ENCODE measurements around the gene ARHGEF28.

The ARHGEF28 gene

DNA sequence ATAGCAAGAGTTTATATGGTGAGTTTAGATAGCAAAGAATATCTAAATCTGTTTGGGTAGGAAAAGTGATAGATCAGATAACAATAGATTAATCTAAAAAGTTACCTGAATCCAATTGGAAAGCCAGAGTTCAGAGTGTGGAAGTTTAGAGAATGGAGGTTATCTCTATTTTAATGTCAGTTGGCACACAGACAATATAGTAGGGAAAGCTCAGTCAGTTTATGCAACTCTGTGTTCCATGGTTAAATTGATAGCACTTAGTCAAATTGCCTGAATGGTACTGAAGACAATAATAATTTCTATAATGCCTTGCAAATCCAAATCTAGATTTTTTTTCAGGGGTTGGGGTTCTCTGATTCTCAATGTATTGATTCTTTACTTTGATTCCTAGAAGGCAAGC lies 77.0 kb downstream of the ARHGEF28 start:
- FAIRE-seq = no peak
- DNase-seq (ENCODE audit: insufficient read length) = no peak
- TF ChIP-seq POLR2AphosphoS5 (IDR thresholded peaks at IDR 0.05; ENCODE audit: low read depth, low read length) (no peak), TAF1 (IDR thresholded peaks at IDR 0.05; ENCODE audit: borderline replicate concordance, low read depth, low read length) (no peak), POLR2A (IDR thresholded peaks at IDR 0.05; ENCODE audit: low read depth, low read length) (no peak)

DNA sequence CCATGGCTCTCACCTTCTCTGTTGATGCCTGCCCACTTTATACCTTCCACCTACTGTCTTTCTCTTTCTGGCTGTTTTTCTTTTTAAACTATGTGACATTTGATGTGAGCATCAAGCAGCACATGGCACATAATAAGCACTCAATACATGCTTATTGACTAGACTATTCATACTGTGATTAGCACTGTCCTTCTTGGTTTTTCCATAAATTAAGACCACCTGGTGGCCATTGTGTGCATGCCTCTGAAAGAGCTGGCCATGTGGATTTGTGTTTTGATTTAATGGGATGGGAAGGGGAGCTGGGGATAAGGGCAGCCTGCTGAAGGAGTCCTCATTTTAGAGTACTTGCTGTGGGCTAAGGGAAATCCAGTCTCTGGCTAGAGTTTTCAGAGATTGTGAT lies 79.4 kb downstream of the ARHGEF28 start:
- DNase-seq (ENCODE audit: insufficient read length) (no peak), FAIRE-seq (no peak)
- TF ChIP-seq TAF1 (IDR thresholded peaks at IDR 0.05; ENCODE audit: borderline replicate concordance, low read depth, low read length) (no peak), POLR2AphosphoS5 (IDR thresholded peaks at IDR 0.05; ENCODE audit: low read depth, low read length) (no peak), POLR2A (IDR thresholded peaks at IDR 0.05; ENCODE audit: low read depth, low read length) (no peak)

GRCh38 chr5:73706963-73707362 lies 81.0 kb downstream of the ARHGEF28 start:
- TF ChIP-seq POLR2A (IDR thresholded peaks at IDR 0.05; ENCODE audit: low read depth, low read length) (no peak), POLR2AphosphoS5 (IDR thresholded peaks at IDR 0.05; ENCODE audit: low read depth, low read length) (no peak), TAF1 (IDR thresholded peaks at IDR 0.05; ENCODE audit: borderline replicate concordance, low read depth, low read length) (no peak)
- no peak for FAIRE-seq
- DNase-seq (ENCODE audit: insufficient read length) = no peak

- no peak for TF ChIP-seq POLR2AphosphoS5 (IDR thresholded peaks at IDR 0.05; ENCODE audit: low read depth, low read length)
- no peak for TF ChIP-seq POLR2A (IDR thresholded peaks at IDR 0.05; ENCODE audit: low read depth, low read length)
- no peak for TF ChIP-seq TAF1 (IDR thresholded peaks at IDR 0.05; ENCODE audit: borderline replicate concordance, low read depth, low read length)
- no peak for FAIRE-seq
- DNase-seq (ENCODE audit: insufficient read length) = no peak
Observed at GRCh38 chr5:73709536-73710129, 83.6 kb downstream of the ARHGEF28 start.

DNA sequence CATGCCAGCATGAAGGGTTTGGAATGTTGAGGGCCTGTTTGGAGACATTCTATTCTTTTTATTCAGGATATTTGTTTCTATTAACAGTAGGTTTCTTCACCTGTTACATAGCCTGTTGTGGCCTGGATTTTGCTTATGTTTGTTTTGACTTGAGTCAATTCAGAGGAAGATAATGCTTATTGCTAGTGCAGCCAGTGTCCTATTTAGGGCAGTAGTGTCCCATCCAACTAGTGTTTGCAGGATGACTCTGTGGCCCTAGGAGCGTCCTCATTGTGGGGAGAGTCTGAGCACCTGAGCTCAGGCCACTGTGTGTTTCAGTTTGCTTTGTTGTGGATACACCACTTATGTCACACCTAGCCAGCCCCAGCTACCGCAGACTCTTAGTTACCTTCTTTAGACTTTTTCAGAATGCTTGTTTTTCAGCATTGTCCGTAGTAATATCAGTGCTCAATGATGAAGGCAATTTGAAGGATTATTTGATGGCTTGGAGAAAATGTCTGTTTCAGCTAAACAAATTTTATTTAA lies 90.3 kb downstream of the ARHGEF28 start:
- no peak for TF ChIP-seq TAF1 (IDR thresholded peaks at IDR 0.05; ENCODE audit: borderline replicate concordance, low read depth, low read length)
- TF ChIP-seq POLR2A (IDR thresholded peaks at IDR 0.05; ENCODE audit: low read depth, low read length) = no peak
- no peak for TF ChIP-seq POLR2AphosphoS5 (IDR thresholded peaks at IDR 0.05; ENCODE audit: low read depth, low read length)
- DNase-seq (ENCODE audit: insufficient read length) = no peak
- no peak for FAIRE-seq

- no peak for TF ChIP-seq POLR2A (IDR thresholded peaks at IDR 0.05; ENCODE audit: low read depth, low read length)
- no peak for TF ChIP-seq TAF1 (IDR thresholded peaks at IDR 0.05; ENCODE audit: borderline replicate concordance, low read depth, low read length)
- TF ChIP-seq POLR2AphosphoS5 (IDR thresholded peaks at IDR 0.05; ENCODE audit: low read depth, low read length) = no peak
- FAIRE-seq (no peak), DNase-seq (ENCODE audit: insufficient read length) (no peak)
Observed at GRCh38 chr5:73718762-73719161, 92.8 kb downstream of the ARHGEF28 start.

- FAIRE-seq (no peak), DNase-seq (ENCODE audit: insufficient read length) (no peak)
- TF ChIP-seq POLR2AphosphoS5 (IDR thresholded peaks at IDR 0.05; ENCODE audit: low read depth, low read length) = no peak
- no peak for TF ChIP-seq TAF1 (IDR thresholded peaks at IDR 0.05; ENCODE audit: borderline replicate concordance, low read depth, low read length)
- TF ChIP-seq POLR2A (IDR thresholded peaks at IDR 0.05; ENCODE audit: low read depth, low read length) = no peak
Observed at GRCh38 chr5:73719632-73720031, 93.6 kb downstream of the ARHGEF28 start.

DNA sequence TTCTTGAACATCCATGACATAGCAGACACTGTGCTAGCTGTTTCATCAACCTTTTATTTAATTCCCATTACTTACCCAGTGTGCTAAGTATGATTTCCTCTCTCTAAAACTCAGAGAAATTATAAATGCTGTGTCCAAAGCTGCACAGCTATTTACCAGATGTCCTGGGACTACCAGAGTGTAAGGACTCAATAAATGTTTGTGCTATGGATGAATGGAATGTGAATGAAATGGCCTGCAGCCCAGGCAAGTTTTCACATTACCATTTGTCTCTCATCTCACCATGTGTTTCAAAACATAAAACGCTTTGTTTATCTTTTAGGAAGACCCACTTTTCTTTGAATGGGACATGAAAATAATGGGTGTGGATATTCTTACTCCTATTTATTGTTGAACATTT lies 96.2 kb downstream of the ARHGEF28 start:
- no peak for TF ChIP-seq POLR2A (IDR thresholded peaks at IDR 0.05; ENCODE audit: low read depth, low read length)
- DNase-seq (ENCODE audit: insufficient read length) (no peak), FAIRE-seq (no peak)

DNA sequence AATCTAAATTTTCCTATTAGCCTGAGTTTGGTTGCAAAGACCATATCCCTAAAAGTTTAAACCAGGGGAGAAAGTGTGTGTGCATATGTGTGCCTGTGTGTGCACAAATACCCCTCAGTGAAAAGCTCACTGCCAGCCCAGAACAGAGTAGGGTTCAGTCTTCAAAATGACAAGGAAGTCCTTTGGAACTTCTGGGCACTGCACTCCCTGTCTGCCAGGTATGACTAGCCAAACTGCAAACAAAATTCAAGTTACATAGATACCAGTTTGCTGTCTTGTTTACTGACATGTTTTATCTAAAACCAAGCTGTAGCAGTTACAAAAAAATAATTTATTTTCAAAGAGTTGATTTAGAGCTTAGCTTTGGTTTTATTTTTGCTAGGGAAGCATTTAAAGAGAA lies 100.1 kb downstream of the ARHGEF28 start:
- no peak for FAIRE-seq
- DNase-seq (ENCODE audit: insufficient read length) = no peak
- TF ChIP-seq POLR2A (IDR thresholded peaks at IDR 0.05; ENCODE audit: low read depth, low read length) = no peak
- TF ChIP-seq TAF1 (IDR thresholded peaks at IDR 0.05; ENCODE audit: borderline replicate concordance, low read depth, low read length) = no peak
- no peak for TF ChIP-seq POLR2AphosphoS5 (IDR thresholded peaks at IDR 0.05; ENCODE audit: low read depth, low read length)

DNA sequence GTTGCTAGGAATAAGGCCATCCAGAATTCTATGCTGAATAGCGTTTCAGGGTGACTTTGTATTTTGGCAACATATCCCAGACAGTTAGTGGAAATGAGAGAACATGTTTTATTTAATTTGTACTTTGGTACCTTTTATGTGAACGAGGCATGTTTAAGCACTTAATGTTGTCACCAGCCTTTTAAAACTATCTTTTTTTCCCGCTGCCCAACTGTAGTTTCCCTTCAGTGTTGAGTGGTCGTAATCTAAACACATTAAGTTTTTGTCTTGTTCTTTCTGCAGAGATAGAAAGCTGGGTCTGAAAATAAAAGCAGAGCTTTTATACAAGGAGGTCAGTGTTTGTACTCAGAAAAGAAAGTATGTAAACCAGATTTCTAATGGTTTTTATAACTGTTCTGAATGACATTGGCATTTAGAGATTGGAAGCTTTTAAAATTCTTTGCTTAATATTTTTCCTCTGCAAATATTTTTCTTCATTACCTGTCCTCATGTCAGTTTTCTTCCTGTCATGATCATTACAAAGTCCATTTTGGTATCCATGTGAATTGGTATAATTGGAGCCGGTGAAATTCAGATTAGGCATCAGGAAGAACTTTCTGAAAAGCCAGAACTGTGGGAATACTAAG lies 100.7 kb downstream of the ARHGEF28 start:
- TF ChIP-seq POLR2AphosphoS5 (IDR thresholded peaks at IDR 0.05; ENCODE audit: low read depth, low read length) (no peak), POLR2A (IDR thresholded peaks at IDR 0.05; ENCODE audit: low read depth, low read length) (no peak), TAF1 (IDR thresholded peaks at IDR 0.05; ENCODE audit: borderline replicate concordance, low read depth, low read length) (no peak)
- no peak for DNase-seq (ENCODE audit: insufficient read length)
- FAIRE-seq = no peak

GRCh38 chr5:73727470-73727869 lies 101.5 kb downstream of the ARHGEF28 start:
- no peak for FAIRE-seq
- TF ChIP-seq POLR2AphosphoS5 (IDR thresholded peaks at IDR 0.05; ENCODE audit: low read depth, low read length) (no peak), POLR2A (IDR thresholded peaks at IDR 0.05; ENCODE audit: low read depth, low read length) (no peak), TAF1 (IDR thresholded peaks at IDR 0.05; ENCODE audit: borderline replicate concordance, low read depth, low read length) (no peak)
- DNase-seq (ENCODE audit: insufficient read length) = no peak
